Naive thymus-derived CD8-positive, alpha-beta T cell (primary cell): Measurements from ENCODE around the gene HRH3. TPM values are rescaled to one million over a fixed set of nuclear protein-coding genes. Genes with fewer than 3 reads are reported as not detected.

ENCODE experiments used
- ATAC-seq, 2 donors: fragments of 150-1000 bp; cut with Tn5 transposase in 1 of 2; sonication (Bioruptor Pico), chemical (Tn5 transposase) in 1 of 2; 1 replicate in 1 of 2; 2 replicates in 1 of 2; pipeline ENCODE4 v1.10.0; 2021; ENCODE audit warnings: mild to moderate bottlenecking in 2 of 2, moderate library complexity in 2 of 2
- POLR2A ChIA-PET: fragments of 350-600 bp; sonication (Branson Sonifier 250); formaldehyde crosslinking; loops from one replicate; lab custom pipeline; 2021; ENCODE audit warnings: antibody characterized with exemption; lab: Charles Lee
- DNase-seq, 10 donors: peaks; one replicate each; pipeline versions ENCODE4 v3.0.0 to v3.0.0-alpha.2; 2020 to 2022
- H3K27ac Mint-ChIP-seq, 10 donors: one replicate each; pipeline ENCODE4 v1.8.0; 2020 to 2022; ENCODE audit warnings: mild to moderate bottlenecking in 10 of 10, mixed read lengths in 10 of 10, moderate library complexity in 4 of 10, inconsistent platforms in 1 of 10
- H3K27me3 Mint-ChIP-seq, 5 donors: one replicate each; pipeline ENCODE4 v1.8.0; 2021 to 2022; ENCODE audit warnings: mixed read lengths in 5 of 5
- H3K36me3 Mint-ChIP-seq, 3 donors: one replicate each; pipeline ENCODE4 v1.8.0; 2020 to 2022; ENCODE audit warnings: mixed read lengths in 3 of 3, mild to moderate bottlenecking in 2 of 3, inconsistent platforms in 1 of 3
- H3K4me1 Mint-ChIP-seq, 4 donors: one replicate each; pipeline ENCODE4 v1.8.0; 2021 to 2022; ENCODE audit warnings: mixed read lengths in 4 of 4
- H3K4me3 Mint-ChIP-seq, 10 donors: one replicate each; pipeline ENCODE4 v1.8.0; 2020 to 2022; ENCODE audit warnings: mild to moderate bottlenecking in 10 of 10, mixed read lengths in 10 of 10, moderate library complexity in 6 of 10, inconsistent platforms in 1 of 10
- H3K9me3 Mint-ChIP-seq, 9 donors: one replicate each; pipeline ENCODE4 v1.8.0; 2020 to 2022; ENCODE audit warnings: mixed read lengths in 9 of 9, mild to moderate bottlenecking in 3 of 9, inconsistent platforms in 1 of 9, moderate library complexity in 1 of 9
- polyA plus RNA-seq, 3 donors: library from polyadenylated mRNA; unstranded; fragments of 300-500 nt; fragmentation: Illumina TruSeq; gene quantifications; one replicate each; pipeline ENCODE4 v1.2.3, GENCODE V29; 2021
- total RNA-seq, 8 experiments: library from RNA in 2 of 8; stranded (reverse) in 2 of 8; gene quantifications; one replicate each; pipeline ENCODE4 v1.2.3 and lab custom pipeline; 2021 to 2026

HRH3 gene
- total and polyA plus RNA-seq, 5 experiments from 2014 or later, result not detected

- H3K36me3 Mint-ChIP-seq, result peaks cover 0 to 1% (median 0%) of the 10 kb centered on the region in 3 donors
- no peak for DNase-seq
- H3K27me3 Mint-ChIP-seq, result peaks cover 0 to 21% (median 9%) of the 10 kb centered on the region in 5 donors
- POLR2A ChIA-PET, result interaction anchor here (0.6 to 1.3 kb wide), 2 partner anchors 52 to 113 kb away, joined by 3 to 4 read pairs; partner anchors contain the start of gene LSM14B
- peaks cover 9 to 20% (median 18%) of the 10 kb centered on the region in 4 donors for H3K4me1 Mint-ChIP-seq
- no peak overlapping the region for H3K27ac Mint-ChIP-seq
- ATAC-seq, result no peak
- H3K4me3 Mint-ChIP-seq, result no peak overlapping the region
- peaks cover 0 to 2% (median 0%) of the 10 kb centered on the region in 9 donors for H3K9me3 Mint-ChIP-seq
These were observed 15.1 kb upstream of the HRH3 start for GRCh38 chr20:62235001-62235776.

- no peak overlapping the region for H3K27ac Mint-ChIP-seq
- H3K4me3 Mint-ChIP-seq, result no peak overlapping the region
- H3K36me3 Mint-ChIP-seq, result no peaks in the 10 kb centered on the region
- ATAC-seq (no peak), DNase-seq (no peak)
- H3K4me1 Mint-ChIP-seq, result peaks cover 6 to 12% (median 10%) of the 10 kb centered on the region in 4 donors
- peaks cover 0 to 2% (median 0%) of the 10 kb centered on the region in 9 donors for H3K9me3 Mint-ChIP-seq
- H3K27me3 Mint-ChIP-seq, result peaks cover 0 to 21% (median 9%) of the 10 kb centered on the region in 5 donors
- POLR2A ChIA-PET, result no interaction called here
These were observed 14.3 kb upstream of the HRH3 start for GRCh38 chr20:62234339-62234738.

GRCh38 chr20:62233684-62234083 lies 13.6 kb upstream of the HRH3 start:
- Mint-ChIP-seq H3K27ac (peak overlapping the region in 1 of 10 donors; percentile 35), H3K27me3 (peaks cover 0 to 21% (median 9%) of the 10 kb centered on the region in 5 donors), H3K4me1 (peaks cover 6 to 8% (median 7%) of the 10 kb centered on the region in 4 donors), H3K36me3 (no peaks in the 10 kb centered on the region), H3K9me3 (peaks cover 0 to 2% (median 0%) of the 10 kb centered on the region in 9 donors), H3K4me3 (no peak overlapping the region)
- ATAC-seq (no peak), DNase-seq (no peak)
- POLR2A ChIA-PET, result no interaction called here

GRCh38 chr20:62232770-62233645 lies 12.9 kb upstream of the HRH3 start:
- POLR2A ChIA-PET, result no interaction called here

GRCh38 chr20:62232194-62232593 lies 12.1 kb upstream of the HRH3 start:
- Mint-ChIP-seq H3K36me3 (no peaks in the 10 kb centered on the region), H3K27ac (no peak overlapping the region), H3K27me3 (peaks cover 0 to 21% (median 9%) of the 10 kb centered on the region in 5 donors), H3K4me3 (no peak overlapping the region), H3K4me1 (peaks cover 0 to 2% (median 0%) of the 10 kb centered on the region in 4 donors), H3K9me3 (peaks cover 0 to 2% (median 0%) of the 10 kb centered on the region in 9 donors)
- no peak for ATAC-seq
- POLR2A ChIA-PET, result no interaction called here
- no peak for DNase-seq

More at GRCh38 chr20:62232770-62233645, 12.9 kb upstream of the HRH3 start:
- Mint-ChIP-seq H3K9me3 (peaks cover 0 to 2% (median 0%) of the 10 kb centered on the region in 9 donors), H3K4me1 (peaks cover 5 to 8% (median 6%) of the 10 kb centered on the region in 4 donors), H3K36me3 (no peaks in the 10 kb centered on the region), H3K4me3 (no peak overlapping the region), H3K27me3 (peaks cover 0 to 21% (median 9%) of the 10 kb centered on the region in 5 donors), H3K27ac (peak overlapping the region in 1 of 10 donors; percentile 35)
- ATAC-seq (no peak), DNase-seq (no peak)

- H3K9me3 Mint-ChIP-seq, result peaks cover 0 to 2% (median 0%) of the 10 kb centered on the region in 9 donors
- POLR2A ChIA-PET, result no interaction called here
- DNase-seq (no peak), ATAC-seq (no peak)
- H3K27ac Mint-ChIP-seq, result no peak overlapping the region
- no peak overlapping the region for H3K4me3 Mint-ChIP-seq
- H3K36me3 Mint-ChIP-seq, result no peaks in the 10 kb centered on the region
- peaks cover 2 to 25% (median 13%) of the 10 kb centered on the region in 5 donors for H3K27me3 Mint-ChIP-seq
- H3K4me1 Mint-ChIP-seq, result peaks cover 0 to 2% (median 0%) of the 10 kb centered on the region in 4 donors
These were observed 11.2 kb upstream of the HRH3 start for GRCh38 chr20:62231292-62231691.

GRCh38 chr20:62230696-62231095 lies 10.6 kb upstream of the HRH3 start:
- Mint-ChIP-seq H3K36me3 (no peaks in the 10 kb centered on the region), H3K27me3 (peaks cover 2 to 27% (median 13%) of the 10 kb centered on the region in 5 donors), H3K9me3 (peaks cover 0 to 2% (median 0%) of the 10 kb centered on the region in 9 donors), H3K4me1 (peaks cover 0 to 2% (median 0%) of the 10 kb centered on the region in 4 donors), H3K27ac (no peak overlapping the region), H3K4me3 (no peak overlapping the region)
- POLR2A ChIA-PET, result no interaction called here
- DNase-seq (no peak), ATAC-seq (no peak)

- ATAC-seq (no peak), DNase-seq (no peak)
- peaks cover 0 to 2% (median 0%) of the 10 kb centered on the region in 9 donors for H3K9me3 Mint-ChIP-seq
- H3K36me3 Mint-ChIP-seq, result no peaks in the 10 kb centered on the region
- no peak overlapping the region for H3K4me3 Mint-ChIP-seq
- H3K4me1 Mint-ChIP-seq, result peaks cover 0 to 2% (median 0%) of the 10 kb centered on the region in 4 donors
- POLR2A ChIA-PET, result no interaction called here
- H3K27me3 Mint-ChIP-seq, result peaks cover 2 to 31% (median 16%) of the 10 kb centered on the region in 5 donors
- H3K27ac Mint-ChIP-seq, result no peak overlapping the region
These were observed 10.2 kb upstream of the HRH3 start for GRCh38 chr20:62230276-62230675.

GRCh38 chr20:62229667-62230066 lies 9.6 kb upstream of the HRH3 start:
- DNase-seq (no peak), ATAC-seq (no peak)
- Mint-ChIP-seq H3K27me3 (peaks cover 4 to 35% (median 22%) of the 10 kb centered on the region in 5 donors), H3K27ac (no peak overlapping the region), H3K36me3 (no peaks in the 10 kb centered on the region), H3K4me1 (peaks cover 0 to 4% (median 0%) of the 10 kb centered on the region in 4 donors), H3K4me3 (no peak overlapping the region), H3K9me3 (no peaks in the 10 kb centered on the region)
- POLR2A ChIA-PET, result no interaction called here

GRCh38 chr20:62228982-62229545 lies 9.0 kb upstream of the HRH3 start:
- Mint-ChIP-seq H3K9me3 (no peaks in the 10 kb centered on the region), H3K27ac (no peak overlapping the region), H3K4me1 (peaks cover 0 to 5% (median 0%) of the 10 kb centered on the region in 4 donors), H3K36me3 (no peaks in the 10 kb centered on the region), H3K27me3 (peaks cover 6 to 40% (median 27%) of the 10 kb centered on the region in 5 donors), H3K4me3 (no peak overlapping the region)
- ATAC-seq (no peak), DNase-seq (no peak)
- POLR2A ChIA-PET, result no interaction called here

- no peak for DNase-seq
- ATAC-seq, result peak; percentile 35 to 36
These were observed 8.2 kb upstream of the HRH3 start for GRCh38 chr20:62227977-62228958.

More at GRCh38 chr20:62227977-62228958, 8.2 kb upstream of the HRH3 start:
- Mint-ChIP-seq H3K27ac (no peak overlapping the region), H3K27me3 (peaks cover 6 to 39% (median 22%) of the 10 kb centered on the region in 5 donors), H3K4me3 (no peak overlapping the region), H3K9me3 (no peaks in the 10 kb centered on the region), H3K4me1 (peaks cover 0 to 5% (median 0%) of the 10 kb centered on the region in 4 donors), H3K36me3 (no peaks in the 10 kb centered on the region)
- POLR2A ChIA-PET, result no interaction called here
